Measurements from ENCODE around the gene CDC42SE2.
"Not testable (repeated sequence)": the region's sequence is repeated elsewhere in the genome, so short reads cannot be mapped to it uniquely, and the experiment has no call there.

Gene CDC42SE2

DNA sequence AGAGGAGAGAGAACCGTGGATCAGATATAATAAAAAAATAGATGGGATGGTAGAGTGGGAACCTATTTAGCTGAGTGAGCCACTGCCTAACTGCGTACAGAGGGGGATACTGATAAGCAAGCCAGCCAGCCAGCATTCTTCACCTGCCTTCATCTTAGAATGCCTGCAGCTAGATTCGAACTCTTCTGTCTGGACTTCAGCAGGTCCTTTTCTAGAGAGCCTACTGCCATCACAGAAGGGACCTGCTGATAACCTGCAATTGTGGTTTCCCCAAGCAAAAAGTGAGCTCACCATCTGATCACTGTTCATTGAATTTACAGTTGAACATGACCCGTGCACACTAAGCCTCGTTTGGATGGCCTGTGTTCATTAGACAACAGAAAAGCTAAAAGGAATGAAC is 109.4 kb downstream of the CDC42SE2 start:
- peaks cover 77% of the 10 kb centered on the region for H3K36me3 Mint-ChIP-seq

DNA sequence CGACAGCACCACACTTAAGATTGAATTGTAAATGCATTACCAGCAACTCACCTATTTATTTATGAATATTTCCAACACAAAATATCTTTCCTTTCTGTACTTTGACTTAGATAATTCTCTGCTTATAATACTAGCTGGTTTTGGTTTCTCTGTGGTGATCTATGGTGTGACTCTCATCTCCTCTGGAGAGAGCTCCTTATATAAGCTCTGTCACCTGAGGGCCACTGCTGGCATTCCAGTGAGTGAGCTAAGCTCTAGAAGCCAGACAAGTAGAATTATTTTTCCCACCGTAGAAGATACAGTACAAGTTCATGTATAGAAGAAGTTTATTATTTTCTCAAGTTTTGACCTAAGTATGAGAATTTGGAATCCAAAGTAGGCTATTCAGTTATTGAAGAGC is 111.5 kb downstream of the CDC42SE2 start:
- Mint-ChIP-seq H3K36me3 (peaks cover 71% of the 10 kb centered on the region), H3K9me3 (no peaks in the 10 kb centered on the region), H3K27ac (peak overlapping the region; percentile 93), H3K4me1 (peaks cover 65% of the 10 kb centered on the region), H3K4me3 (peak overlapping the region; percentile 6)
- DNase-seq (ENCODE audit: low spot score in 2 of 2) (no peak), ATAC-seq (peak; percentile 25)

More for the DNA sequence above, 109.4 kb downstream of the CDC42SE2 start:
- H3K4me1 Mint-ChIP-seq: peaks cover 69% of the 10 kb centered on the region
- peak overlapping the region; percentile 15 for H3K4me3 Mint-ChIP-seq
- H3K27ac Mint-ChIP-seq: peak overlapping the region; percentile 77
- peak; percentile 57 for ATAC-seq
- no peak for DNase-seq (ENCODE audit: low spot score in 2 of 2)
- H3K9me3 Mint-ChIP-seq: no peaks in the 10 kb centered on the region

- ATAC-seq (no peak), DNase-seq (ENCODE audit: low spot score in 2 of 2) (no peak)
- H3K36me3 Mint-ChIP-seq: peaks cover 80% of the 10 kb centered on the region
- no peak overlapping the region for H3K4me3 Mint-ChIP-seq
- peaks cover 70% of the 10 kb centered on the region for H3K4me1 Mint-ChIP-seq
- H3K27ac Mint-ChIP-seq: peak overlapping the region; percentile 93
- peaks cover 4% of the 10 kb centered on the region for H3K9me3 Mint-ChIP-seq
These were observed 113.5 kb downstream of the CDC42SE2 start for GRCh38 chr5:131377346-131377745.

GRCh38 chr5:131377785-131378325 is 114.0 kb downstream of the CDC42SE2 start:
- H3K36me3 Mint-ChIP-seq: peaks cover 80% of the 10 kb centered on the region
- peak overlapping the region; percentile 93 for H3K27ac Mint-ChIP-seq
- DNase-seq (ENCODE audit: low spot score in 2 of 2) (no peak), ATAC-seq (no peak)
- H3K9me3 Mint-ChIP-seq: peaks cover 4% of the 10 kb centered on the region
- H3K4me3 Mint-ChIP-seq: no peak overlapping the region
- peaks cover 71% of the 10 kb centered on the region for H3K4me1 Mint-ChIP-seq

DNA sequence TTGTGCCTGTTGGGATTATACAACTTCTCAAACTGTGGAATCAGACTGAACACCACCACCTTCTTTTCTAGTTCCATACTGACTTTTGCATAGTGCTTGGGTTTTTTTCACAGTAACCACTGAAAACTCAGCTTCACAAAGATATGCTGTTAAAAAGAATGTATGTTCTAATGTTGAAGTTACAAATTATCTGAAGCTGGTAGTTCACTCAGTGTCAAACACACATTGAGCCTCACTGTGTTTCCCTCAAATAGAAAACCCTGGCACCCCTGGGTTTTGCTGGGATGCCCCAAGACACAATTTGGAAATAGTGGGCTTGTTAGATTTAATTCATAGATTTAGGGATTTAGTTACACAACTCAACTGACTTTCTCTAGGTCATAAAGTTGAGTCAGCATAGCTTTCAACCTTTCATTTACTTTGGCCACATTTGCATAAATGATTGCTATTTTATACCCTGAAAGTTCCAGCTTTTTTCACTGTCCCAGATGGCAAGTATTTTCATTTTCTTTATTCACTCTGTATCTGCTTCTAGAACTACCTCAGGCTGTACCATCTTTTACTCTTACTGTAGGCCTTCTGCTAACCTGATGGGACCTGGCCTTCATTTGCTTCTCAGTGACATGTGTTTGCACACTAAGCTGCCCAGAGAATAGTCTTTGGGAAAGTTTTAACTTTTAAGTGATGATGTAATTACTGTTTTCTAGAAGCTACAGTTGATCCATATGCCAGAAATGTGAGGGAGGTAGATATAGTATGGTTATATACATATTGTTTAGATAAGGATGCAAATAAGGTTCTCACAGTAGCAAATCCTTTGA is 115.1 kb downstream of the CDC42SE2 start:
- Mint-ChIP-seq H3K27ac (peak overlapping the region; percentile 93), H3K4me1 (peaks cover 69% of the 10 kb centered on the region), H3K4me3 (peak overlapping the region; percentile 53), H3K9me3 (peaks cover 4% of the 10 kb centered on the region), H3K36me3 (peaks cover 80% of the 10 kb centered on the region)
- DNase-seq (ENCODE audit: low spot score in 2 of 2) (no peak), ATAC-seq (peak; percentile 1)

GRCh38 chr5:131379723-131380122 is 115.9 kb downstream of the CDC42SE2 start:
- peaks cover 86% of the 10 kb centered on the region for H3K36me3 Mint-ChIP-seq
- peaks cover 4% of the 10 kb centered on the region for H3K9me3 Mint-ChIP-seq
- ATAC-seq: peak; percentile 85
- H3K4me1 Mint-ChIP-seq: peaks cover 74% of the 10 kb centered on the region
- DNase-seq (ENCODE audit: low spot score in 2 of 2): peak; percentile 36 to 79
- H3K27ac Mint-ChIP-seq: peak overlapping the region; percentile 93
- peak overlapping the region; percentile 53 for H3K4me3 Mint-ChIP-seq

DNA sequence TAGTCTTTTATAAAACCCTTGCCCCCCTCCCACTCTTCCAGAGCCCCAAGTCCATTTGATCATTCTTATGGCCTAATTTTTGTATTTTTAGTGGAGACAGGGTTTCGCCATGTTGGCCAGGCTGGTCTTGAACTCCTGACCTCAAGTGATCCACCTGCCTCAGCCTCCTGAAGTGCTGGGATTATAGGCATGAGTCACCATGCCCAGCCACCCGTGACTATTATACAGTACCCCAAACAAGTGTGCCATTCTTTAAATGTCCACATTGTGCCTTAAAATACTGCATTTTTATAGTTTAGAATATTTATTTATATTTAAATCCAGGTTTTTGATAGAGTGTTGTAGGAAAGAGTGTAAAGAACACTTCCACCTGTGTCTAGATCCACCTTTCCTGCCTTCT is 116.4 kb downstream of the CDC42SE2 start:
- H3K9me3 Mint-ChIP-seq: not testable (repeated sequence)
- H3K4me1 Mint-ChIP-seq: peaks cover 76% of the 10 kb centered on the region
- H3K4me3 Mint-ChIP-seq: peak overlapping the region; percentile 53

GRCh38 chr5:131381021-131381420 is 117.2 kb downstream of the CDC42SE2 start:
- Mint-ChIP-seq H3K4me1 (peaks cover 76% of the 10 kb centered on the region), H3K9me3 (peaks cover 4% of the 10 kb centered on the region), H3K27ac (peak overlapping the region; percentile 93), H3K36me3 (peaks cover 88% of the 10 kb centered on the region), H3K4me3 (peak overlapping the region; percentile 53)
- no peak for DNase-seq (ENCODE audit: low spot score in 2 of 2)
- ATAC-seq: no peak

More for the DNA sequence above, 116.4 kb downstream of the CDC42SE2 start:
- not testable (repeated sequence) for DNase-seq (ENCODE audit: low spot score in 2 of 2); ATAC-seq
- Mint-ChIP-seq H3K36me3 (peaks cover 88% of the 10 kb centered on the region), H3K27ac (peak overlapping the region; percentile 93)

- H3K9me3 Mint-ChIP-seq: peaks cover 4% of the 10 kb centered on the region
- ATAC-seq (no peak), DNase-seq (ENCODE audit: low spot score in 2 of 2) (no peak)
These were observed 117.9 kb downstream of the CDC42SE2 start for GRCh38 chr5:131381777-131382176.

GRCh38 chr5:131382407-131383395 is 118.8 kb downstream of the CDC42SE2 start:
- peak in 1 of 2 donors; percentile 71 for DNase-seq (ENCODE audit: low spot score in 2 of 2)
- Mint-ChIP-seq H3K27ac (peak overlapping the region; percentile 93), H3K4me1 (peaks cover 80% of the 10 kb centered on the region), H3K9me3 (peaks cover 4% of the 10 kb centered on the region), H3K4me3 (peak overlapping the region; percentile 53), H3K36me3 (peaks cover 89% of the 10 kb centered on the region)
- ATAC-seq: peak; percentile 76

More at GRCh38 chr5:131381777-131382176, 117.9 kb downstream of the CDC42SE2 start:
- Mint-ChIP-seq H3K4me1 (peaks cover 78% of the 10 kb centered on the region), H3K27ac (peak overlapping the region; percentile 93), H3K36me3 (peaks cover 88% of the 10 kb centered on the region), H3K4me3 (peak overlapping the region; percentile 53)

- H3K36me3 Mint-ChIP-seq: peaks cover 100% of the 10 kb centered on the region
- no peak for DNase-seq (ENCODE audit: low spot score in 2 of 2)
- ATAC-seq: no peak
- H3K4me3 Mint-ChIP-seq: peak overlapping the region; percentile 38
- H3K4me1 Mint-ChIP-seq: peaks cover 82% of the 10 kb centered on the region
- peaks cover 4% of the 10 kb centered on the region for H3K9me3 Mint-ChIP-seq
- H3K27ac Mint-ChIP-seq: peak overlapping the region; percentile 93
These were observed 120.3 kb downstream of the CDC42SE2 start for GRCh38 chr5:131384173-131384572.

- H3K9me3 Mint-ChIP-seq: peaks cover 4% of the 10 kb centered on the region
- H3K27ac Mint-ChIP-seq: peak overlapping the region; percentile 93
- H3K36me3 Mint-ChIP-seq: peaks cover 100% of the 10 kb centered on the region
- ATAC-seq (peak; percentile 83), DNase-seq (ENCODE audit: low spot score in 2 of 2) (no peak)
- H3K4me1 Mint-ChIP-seq: peaks cover 85% of the 10 kb centered on the region
- H3K4me3 Mint-ChIP-seq: peak overlapping the region; percentile 38
These were observed 120.9 kb downstream of the CDC42SE2 start for GRCh38 chr5:131384616-131385214.

DNA sequence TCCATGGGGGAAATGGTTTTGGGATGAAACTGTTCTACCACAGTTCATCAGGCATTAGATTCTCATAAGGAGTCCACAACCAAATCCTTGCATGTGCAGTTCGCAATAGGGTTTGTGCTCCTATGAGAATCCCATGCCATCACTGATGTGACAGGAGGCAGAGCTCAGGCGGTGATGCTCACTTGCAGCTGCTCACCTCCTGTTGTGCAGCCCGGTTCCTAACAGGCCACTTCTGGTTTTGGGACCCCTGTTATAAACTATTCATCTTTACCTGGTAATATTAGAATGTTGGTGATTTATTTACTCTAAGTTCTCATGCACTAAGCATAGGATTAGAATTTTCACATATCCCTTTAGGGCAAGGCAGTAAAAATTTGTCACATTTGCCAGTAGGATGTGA is 122.3 kb downstream of the CDC42SE2 start:
- Mint-ChIP-seq H3K4me1 (peaks cover 85% of the 10 kb centered on the region), H3K4me3 (no peak overlapping the region), H3K27ac (peak overlapping the region; percentile 93), H3K9me3 (no peaks in the 10 kb centered on the region), H3K36me3 (peaks cover 100% of the 10 kb centered on the region)
- ATAC-seq (no peak), DNase-seq (ENCODE audit: low spot score in 2 of 2) (no peak)

- H3K4me1 Mint-ChIP-seq: peaks cover 78% of the 10 kb centered on the region
- H3K4me3 Mint-ChIP-seq: no peak overlapping the region
- H3K9me3 Mint-ChIP-seq: no peaks in the 10 kb centered on the region
- H3K27ac Mint-ChIP-seq: peak overlapping the region; percentile 93
- ATAC-seq: no peak
- DNase-seq (ENCODE audit: low spot score in 2 of 2): no peak
- peaks cover 100% of the 10 kb centered on the region for H3K36me3 Mint-ChIP-seq
These were observed 122.9 kb downstream of the CDC42SE2 start for GRCh38 chr5:131386779-131387178.

Data from stimulated activated effector memory CD8-positive, alpha-beta T cell treated with anti-CD3 and anti-CD28 coated beads, Interleukin-12 subunit alpha, Interleukin-12 subunit beta, amount 100 ng/mL, for 72 hours (primary cell).